Keratinocyte (primary cell): ENCODE measurements around the gene DBI.

Experiments used
- EZH2 ChIP-seq: IDR thresholded peaks from one replicate; pipeline ENCODE4 v1.6.1; 2012; ENCODE audit warnings: inconsistent platforms, mild to moderate bottlenecking, low read length, moderate library complexity
- TF ChIP-seq, protein P1 (sequence below), 3 experiments: IDR thresholded peaks in 1 of 3; conservative IDR thresholded peaks in 1 of 3; optimal IDR thresholded peaks in 1 of 3; 2 replicates in 2 of 3; 3 replicates in 1 of 3; pipeline versions ENCODE3 to v1.5.1; 2011; ENCODE audit warnings: low read length in 3 of 3, mild to moderate bottlenecking in 3 of 3, moderate library complexity in 2 of 3, control low read depth in 1 of 3, inconsistent platforms in 1 of 3; ENCODE audit not compliant: insufficient read depth in 2 of 3; ENCODE audit errors: extremely low read depth in 1 of 3

- TF ChIP-seq, protein P1, sequence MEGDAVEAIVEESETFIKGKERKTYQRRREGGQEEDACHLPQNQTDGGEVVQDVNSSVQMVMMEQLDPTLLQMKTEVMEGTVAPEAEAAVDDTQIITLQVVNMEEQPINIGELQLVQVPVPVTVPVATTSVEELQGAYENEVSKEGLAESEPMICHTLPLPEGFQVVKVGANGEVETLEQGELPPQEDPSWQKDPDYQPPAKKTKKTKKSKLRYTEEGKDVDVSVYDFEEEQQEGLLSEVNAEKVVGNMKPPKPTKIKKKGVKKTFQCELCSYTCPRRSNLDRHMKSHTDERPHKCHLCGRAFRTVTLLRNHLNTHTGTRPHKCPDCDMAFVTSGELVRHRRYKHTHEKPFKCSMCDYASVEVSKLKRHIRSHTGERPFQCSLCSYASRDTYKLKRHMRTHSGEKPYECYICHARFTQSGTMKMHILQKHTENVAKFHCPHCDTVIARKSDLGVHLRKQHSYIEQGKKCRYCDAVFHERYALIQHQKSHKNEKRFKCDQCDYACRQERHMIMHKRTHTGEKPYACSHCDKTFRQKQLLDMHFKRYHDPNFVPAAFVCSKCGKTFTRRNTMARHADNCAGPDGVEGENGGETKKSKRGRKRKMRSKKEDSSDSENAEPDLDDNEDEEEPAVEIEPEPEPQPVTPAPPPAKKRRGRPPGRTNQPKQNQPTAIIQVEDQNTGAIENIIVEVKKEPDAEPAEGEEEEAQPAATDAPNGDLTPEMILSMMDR (optimal IDR thresholded peaks at IDR 0.05 in 1 of 3, IDR thresholded peaks at IDR 0.05 in 1 of 3, conservative IDR thresholded peaks at IDR 0.05 in 1 of 3; ENCODE audit: extremely low read depth in 1 of 3, insufficient read depth in 2 of 3, low read length in 3 of 3) = peak; percentile 70 to 87 (median 72)
- no peak for TF ChIP-seq EZH2
Measured at GRCh38 chr2:119407430-119408220, 40.8 kb downstream of the DBI start.
